ENCODE measurements around the gene ITGA11. TPM values are rescaled to one million over a fixed set of nuclear protein-coding genes. Genes with fewer than 3 reads are reported as not detected.

ITGA11 gene
- total and polyA plus RNA-seq, 2 of the 13 experiments (the other 11 are each of a cell fraction or from before 2014, with no cell fraction given): not detected

DNA sequence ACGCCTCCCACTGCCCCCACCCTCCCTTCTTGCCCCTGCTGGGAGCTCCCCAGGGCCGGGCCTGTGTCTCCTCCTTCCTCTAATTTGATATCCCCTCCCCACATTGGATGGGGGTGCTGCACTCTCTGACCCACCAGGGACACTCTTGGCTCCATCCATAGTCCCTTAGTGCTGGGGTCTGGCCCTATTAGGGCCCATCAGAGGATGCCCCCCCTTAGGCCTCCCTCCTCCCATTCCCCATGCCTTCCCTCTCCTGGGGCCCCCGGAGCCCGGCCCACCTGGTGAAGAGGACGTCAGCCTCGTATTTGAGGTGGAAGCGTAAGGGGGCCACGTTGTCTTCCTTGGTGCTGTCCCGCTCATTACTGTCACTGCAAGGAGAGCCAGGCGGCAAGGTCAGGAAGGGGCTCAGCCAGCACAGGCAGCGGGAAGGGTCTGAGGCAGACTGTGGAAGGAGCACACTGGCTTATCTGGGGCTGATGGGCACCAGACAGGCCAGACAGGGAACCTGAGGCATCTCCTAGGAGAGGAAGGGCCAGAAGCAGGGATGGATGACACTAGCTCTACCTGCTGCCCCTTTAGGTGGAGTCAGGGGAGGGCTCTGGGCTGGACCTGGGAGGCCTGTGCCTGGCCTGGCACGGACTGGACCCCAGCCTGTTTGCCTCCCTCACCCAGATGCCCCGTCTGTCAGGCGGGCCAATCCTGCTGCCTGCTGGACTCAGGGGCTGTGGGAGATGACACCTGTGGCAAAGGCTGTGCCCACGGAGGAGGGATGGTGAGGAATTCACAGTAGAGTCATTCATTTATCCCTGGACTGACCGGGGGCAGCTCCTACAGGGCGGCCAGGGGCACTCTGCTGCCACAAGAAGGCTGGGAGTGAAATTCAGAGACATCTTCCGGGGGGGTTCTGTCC is 118.2 kb downstream of the ITGA11 start (continued):
- TF ChIP-seq PAXIP1 (CRISPR knock-in tag; conservative IDR thresholded peaks at IDR 0.05) (no peak), RARG (CRISPR knock-in tag; IDR thresholded peaks at IDR 0.05; ENCODE audit: low read depth) (no peak), ZNF737 (CRISPR knock-in tag; IDR thresholded peaks at IDR 0.05; ENCODE audit: borderline replicate concordance) (no peak), ZNF317 (CRISPR knock-in tag; IDR thresholded peaks at IDR 0.05) (no peak)

- intact Hi-C loops (cut with micrococcal nuclease; ENCODE audit: unreplicated experiment): no loop called here
- H3K27me3 ChIP-seq (ENCODE audit: control insufficient read depth in 1 of 2, insufficient read depth in 2 of 2, low read length in 2 of 2): peaks cover 2 to 22% of the 10 kb centered on the region in 2 experiments
- ChIA-PET POLR2A (no interaction called here), CTCF (ENCODE audit: low intra/inter-chr PET ratio, low total read pairs) (no interaction called here)
- no peak overlapping the region for H3K9ac ChIP-seq (ENCODE audit: insufficient read depth, low read depth, low read length)
- in situ Hi-C loops (cut with HindIII; ENCODE audit: extremely low pct_ligation_motif_present, low pct_unique_long_range_greater_than_20kb): no loop called here
- H2AFZ ChIP-seq (ENCODE audit: low read length): no peak overlapping the region
- no peak for FAIRE-seq
- H3K27ac ChIP-seq (ENCODE audit: extremely low read length, insufficient read depth, low read length): no peak overlapping the region
- no peak overlapping the region for H3K4me3 ChIP-seq (replicated peaks in 1 of 3; ENCODE audit: insufficient read depth in 1 of 3, low read depth in 2 of 3, low read length in 3 of 3)
- no peaks in the 10 kb centered on the region for H3K36me3 ChIP-seq (replicated peaks in 1 of 2; ENCODE audit: control insufficient read depth in 1 of 2, insufficient read depth in 2 of 2, low read length in 2 of 2)
- H4K20me1 ChIP-seq (ENCODE audit: insufficient read depth, low read length): no peaks in the 10 kb centered on the region
- H3K4me1 ChIP-seq (ENCODE audit: insufficient read depth, low read length): peaks cover 39% of the 10 kb centered on the region
- H3K79me2 ChIP-seq (ENCODE audit: insufficient read depth, low read length): no peaks in the 10 kb centered on the region
- H3K9me3 ChIP-seq (ENCODE audit: low read length): peaks cover 5% of the 10 kb centered on the region; the same call in 1 of the 2 replicates
- DNase-seq (ENCODE audit: low spot score): no peak
- ATAC-seq: no peak
- no peak overlapping the region for H3K4me2 ChIP-seq (ENCODE audit: low read depth, low read length)
- no TSS peak for BruUV-seq (replicated peaks)
- 53% methylated on average over 16 of the region's 18 CpGs for WGBS (ENCODE audit: low lambda C conversion rate)
- TF ChIP-seq KLF11 (CRISPR knock-in tag; IDR thresholded peaks at IDR 0.05) (no peak), ZNF558 (CRISPR knock-in tag; IDR thresholded peaks at IDR 0.05; ENCODE audit: borderline replicate concordance) (no peak), PHF5A (CRISPR knock-in tag; IDR thresholded peaks at IDR 0.05; ENCODE audit: low read depth, unreplicated experiment) (no peak), GMEB1 (CRISPR knock-in tag; IDR thresholded peaks at IDR 0.05; ENCODE audit: borderline replicate concordance) (no peak), HNF4G (IDR thresholded peaks at IDR 0.05; ENCODE audit: borderline replicate concordance, low read depth, low read length) (no peak), HNF4G (CRISPR knock-in tag; IDR thresholded peaks at IDR 0.05; ENCODE audit: borderline replicate concordance, low read depth) (no peak), TP53 (CRISPR knock-in tag; conservative IDR thresholded peaks at IDR 0.05) (no peak), RARG (CRISPR knock-in tag; IDR thresholded peaks at IDR 0.05; ENCODE audit: low read depth) (no peak), ZNF234 (CRISPR knock-in tag; conservative IDR thresholded peaks at IDR 0.05) (no peak)
- TF ChIP-seq, protein P1, sequence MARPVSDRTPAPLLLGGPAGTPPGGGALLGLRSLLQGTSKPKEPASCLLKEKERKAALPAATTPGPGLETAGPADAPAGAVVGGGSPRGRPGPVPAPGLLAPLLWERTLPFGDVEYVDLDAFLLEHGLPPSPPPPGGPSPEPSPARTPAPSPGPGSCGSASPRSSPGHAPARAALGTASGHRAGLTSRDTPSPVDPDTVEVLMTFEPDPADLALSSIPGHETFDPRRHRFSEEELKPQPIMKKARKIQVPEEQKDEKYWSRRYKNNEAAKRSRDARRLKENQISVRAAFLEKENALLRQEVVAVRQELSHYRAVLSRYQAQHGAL (CRISPR knock-in tag; IDR thresholded peaks at IDR 0.05; ENCODE audit: not compliant biosample characterization): no peak
Observed at GRCh38 chr15:68312701-68313204, 119.2 kb downstream of the ITGA11 start.
